ENCODE measurements around the gene ARID5B.

- TF ChIP-seq CTCF (IDR thresholded peaks at IDR 0.05) (no peak), POLR2A (IDR thresholded peaks at IDR 0.05) (no peak)
Observed at GRCh38 chr10:61906562-61906901, 5.0 kb downstream of the ARID5B start.

Data from transverse colon (tissue), 3 donors.